HepG2 (cell line): ENCODE measurements around the gene GPR39. TPM values are rescaled to one million over a fixed set of nuclear protein-coding genes. Genes with fewer than 3 reads are reported as not detected.

Source experiments
- ATAC-seq: fragments of 200-7000 bp; cut with Tn5 transposase; 3 replicates; pipeline ENCODE4 v1.9.1; 2020; ENCODE audit warnings: mild to moderate bottlenecking, moderate library complexity
- BruUV-seq: library from RNA; stranded (reverse); fragments of 400-500 nt; replicated peaks from 2 replicates; lab custom pipeline; 2021; lab: Mats Ljungman, UMichigan
- CTCF ChIA-PET: fragments of 300-600 bp; formaldehyde crosslinking; extraction: SDS; loops from one replicate; lab custom pipeline; 2021; ENCODE audit warnings: low total read pairs, inconsistent platforms, low intra/inter-chr PET ratio; lab: Yijun Ruan, JAX
- POLR2A ChIA-PET: fragments of 350-600 bp; sonication (Branson Sonifier 250); formaldehyde crosslinking; loops from one replicate; lab custom pipeline; 2020; ENCODE audit warnings: antibody characterized with exemption, inconsistent platforms; lab: Yijun Ruan, JAX
- DNase-seq: peaks from one replicate; pipeline ENCODE4 v3.0.0-alpha.2; 2015; ENCODE audit warnings: low spot score
- FAIRE-seq: peaks from 3 replicates; lab custom pipeline; 2011; peaks lifted over from hg19 to GRCh38; lab: Jason Lieb, UNC
- H2AFZ ChIP-seq: one replicate; pipeline ENCODE4 v1.6.1; 2011; ENCODE audit warnings: low read length, inconsistent platforms
- H3K27ac ChIP-seq: fragments of 300-600 bp; 3 replicates; pipeline ENCODE4 v1.8.0; 2011; ENCODE audit warnings: mixed run types, mild to moderate bottlenecking, mixed read lengths, low read length, inconsistent platforms; ENCODE audit not compliant: insufficient read depth; ENCODE audit errors: extremely low read length
- H3K27me3 ChIP-seq, 2 experiments: fragments of 200-600 bp in 1 of 2; 2 replicates in 1 of 2; 3 replicates in 1 of 2; pipeline versions ENCODE4 v1.6.0 to v1.8.0; 2011; ENCODE audit warnings: low read length in 2 of 2, mild to moderate bottlenecking in 2 of 2, moderate library complexity in 2 of 2, inconsistent platforms in 1 of 2; ENCODE audit not compliant: insufficient read depth in 2 of 2, control insufficient read depth in 1 of 2
- H3K36me3 ChIP-seq, 2 experiments: fragments of 200-600 bp in 1 of 2; replicated peaks in 1 of 2; 2 replicates in 1 of 2; 3 replicates in 1 of 2; pipeline versions ENCODE4 v1.5.1 to v1.8.0; 2011; ENCODE audit warnings: low read length in 2 of 2, inconsistent platforms in 1 of 2; ENCODE audit not compliant: insufficient read depth in 2 of 2, control insufficient read depth in 1 of 2
- H3K4me1 ChIP-seq: 2 replicates; pipeline ENCODE4 v1.5.1; 2012; ENCODE audit warnings: low read length, inconsistent platforms; ENCODE audit not compliant: insufficient read depth
- H3K4me2 ChIP-seq: 2 replicates; pipeline ENCODE4 v1.6.0; 2011; ENCODE audit warnings: low read depth, low read length, inconsistent platforms
- H3K4me3 ChIP-seq, 3 experiments: fragments of 200-600 bp in 1 of 3; sonication (generic), shearing (Covaris generic) in 1 of 3; replicated peaks in 1 of 3; 2 replicates each; pipeline ENCODE4 v1.5.1; 2011 to 2016; ENCODE audit warnings: low read length in 3 of 3, inconsistent platforms in 2 of 3, low read depth in 2 of 3, mild to moderate bottlenecking in 2 of 3, control low read depth in 1 of 3, mixed read lengths in 1 of 3; ENCODE audit not compliant: insufficient read depth in 1 of 3
- H3K79me2 ChIP-seq: one replicate; pipeline ENCODE4 v1.6.1; 2011; ENCODE audit warnings: low read length, inconsistent platforms; ENCODE audit not compliant: insufficient read depth
- H3K9ac ChIP-seq: 2 replicates; pipeline ENCODE4 v1.6.0; 2011; ENCODE audit warnings: mild to moderate bottlenecking, low read depth, low read length, inconsistent platforms; ENCODE audit not compliant: insufficient read depth
- H3K9me3 ChIP-seq: 2 replicates; pipeline ENCODE4 v1.5.1; 2012; ENCODE audit warnings: mild to moderate bottlenecking, low read length
- H4K20me1 ChIP-seq: 2 replicates; pipeline ENCODE4 v1.6.0; 2011; ENCODE audit warnings: inconsistent platforms, mild to moderate bottlenecking, low read length, moderate library complexity; ENCODE audit not compliant: insufficient read depth
- HOXD1 ChIP-seq: sonication (generic); formaldehyde crosslinking; IDR thresholded peaks from 2 replicates; pipeline ENCODE4 v1.5.0; 2020; ENCODE audit warnings: missing genetic modification reagents
- NAIF1 ChIP-seq: sonication (generic); formaldehyde crosslinking; IDR thresholded peaks from 2 replicates; pipeline ENCODE4 v1.5.0; 2020; ENCODE audit warnings: mild to moderate bottlenecking, missing genetic modification reagents, borderline replicate concordance
- NFKB2 ChIP-seq: sonication (generic); formaldehyde crosslinking; IDR thresholded peaks from 2 replicates; pipeline ENCODE4 v1.4.0; 2020; ENCODE audit warnings: missing genetic modification reagents, borderline replicate concordance
- PHF8 ChIP-seq: sonication (generic); formaldehyde crosslinking; IDR thresholded peaks from 2 replicates; pipeline ENCODE4 v1.5.0; 2020; ENCODE audit warnings: missing genetic modification reagents
- SNAPC5 ChIP-seq: sonication (generic); formaldehyde crosslinking; IDR thresholded peaks from 2 replicates; pipeline ENCODE4 v1.8.1; 2023; ENCODE audit warnings: mild to moderate bottlenecking, missing genetic modification reagents, borderline replicate concordance
- TAF1 ChIP-seq: sonication (generic); formaldehyde crosslinking; IDR thresholded peaks from 2 replicates; pipeline ENCODE4 v1.4.0; 2020; ENCODE audit warnings: missing genetic modification reagents
- ZNF142 ChIP-seq: sonication (generic); formaldehyde crosslinking; IDR thresholded peaks from 2 replicates; pipeline ENCODE4 v1.4.0; 2020; ENCODE audit warnings: missing genetic modification reagents
- WGBS: methylation state at CpG from one replicate; pipeline ENCODE4 v1.1.6; 2017; ENCODE audit warnings: low lambda C conversion rate; 5-methylcytosine and 5-hydroxymethylcytosine counted together
- in situ Hi-C: cut with HindIII; loops from 2 replicates; pipeline ENCODE4 v1.10.0; 2017; ENCODE audit warnings: low pct_unique_long_range_greater_than_20kb; ENCODE audit not compliant: extremely low pct_ligation_motif_present
- intact Hi-C: fragments of 100-400 bp; cut with micrococcal nuclease; formaldehyde crosslinking; loops from one replicate; pipeline ENCODE4 v1.10.0; 2022; ENCODE audit not compliant: unreplicated experiment
- polyA plus RNA-seq, 8 experiments: library from polyadenylated mRNA; depleted of rRNA in 3 of 8; stranded (reverse) in 7 of 8; unstranded in 1 of 8; fragments of >200 nt; fragmentation: Illumina TruSeq in 4 of 8; extraction: Trizol in 4 of 8; gene quantifications; 2 replicates each; pipeline versions ENCODE4 v1.2.1 to v1.2.3, GENCODE V29; 2011 to 2016; ENCODE audit warnings: low read depth in 4 of 8, missing spikeins in 1 of 8, mixed read lengths in 1 of 8; ENCODE audit not compliant: insufficient read depth in 1 of 8
- total RNA-seq, 5 experiments: library from RNA; depleted of rRNA; stranded (reverse); fragments of >200 nt; fragmentation: Illumina TruSeq; extraction: Trizol; gene quantifications; 2 replicates each; pipeline ENCODE4 v1.2.3, GENCODE V29; 2016; ENCODE audit warnings: low read depth in 1 of 5

GPR39 gene
- total and polyA plus RNA-seq, 2 of the 13 experiments (the other 11 are each of a cell fraction or from before 2014, with no cell fraction given) = 0.16 to 0.62 TPM

- no peak overlapping the region for H3K4me2 ChIP-seq
- peaks cover 95% of the 10 kb centered on the region for H3K9me3 ChIP-seq
- TF ChIP-seq TAF1 (CRISPR knock-in tag) (no peak), NFKB2 (CRISPR knock-in tag) (no peak), HOXD1 (CRISPR knock-in tag) (no peak), SNAPC5 (CRISPR knock-in tag) (no peak), NAIF1 (CRISPR knock-in tag) (no peak), ZNF142 (no peak), PHF8 (CRISPR knock-in tag) (no peak)
- no peaks in the 10 kb centered on the region for H3K4me1 ChIP-seq
- 100% methylated on average over 2 of the region's 2 CpGs for WGBS
- CTCF ChIA-PET = no interaction called here
- no peak for FAIRE-seq
- ATAC-seq = no peak
- H3K4me3 ChIP-seq = no peak overlapping the region
- H4K20me1 ChIP-seq = no peaks in the 10 kb centered on the region
- in situ Hi-C loops (no loop called here), intact Hi-C loops (no loop called here)
- no peaks in the 10 kb centered on the region for H3K79me2 ChIP-seq
- no peak overlapping the region for H3K27ac ChIP-seq
- no TSS peak for BruUV-seq
- H3K27me3 ChIP-seq = no peaks in the 10 kb centered on the region
- DNase-seq = no peak
- no peaks in the 10 kb centered on the region for H3K36me3 ChIP-seq
- no peak overlapping the region for H2AFZ ChIP-seq
- H3K9ac ChIP-seq = no peak overlapping the region
- POLR2A ChIA-PET = no interaction called here
Measured at GRCh38 chr2:132473174-132473883, 56.7 kb downstream of the GPR39 start.
